GM23338 (cell line): ENCODE results near the gene TMCO4. TPM values are rescaled to one million over a fixed set of nuclear protein-coding genes. Genes with fewer than 3 reads are reported as not detected.

Source experiments
- ATAC-seq: fragments of 200-7000 bp; cut with Tn5 transposase; 3 replicates; pipeline ENCODE4 v1.9.1; 2020
- DNase-seq: peaks from one replicate; pipeline ENCODE4 v3.0.0-alpha.2; 2015; ENCODE audit warnings: low spot score
- H2AFZ ChIP-seq: fragments of 200-600 bp; sonication (generic); 2 replicates; pipeline ENCODE4 v1.8.0; 2016; ENCODE audit warnings: antibody characterized with exemption, mild to moderate bottlenecking, moderate library complexity
- H3F3A ChIP-seq: fragments of 200-600 bp; sonication (generic); replicated peaks from 2 replicates; pipeline ENCODE4 v1.8.0; 2017; ENCODE audit warnings: antibody characterized with exemption, mixed run types, low read depth
- H3K27ac ChIP-seq: fragments of 200-600 bp; sonication (generic); 2 replicates; pipeline ENCODE4 v1.6.1; 2016; ENCODE audit warnings: low read depth
- H3K27me3 ChIP-seq: fragments of 200-600 bp; sonication (generic); 2 replicates; pipeline ENCODE4 v1.8.0; 2016; ENCODE audit warnings: mild to moderate bottlenecking, mixed run types, moderate library complexity; ENCODE audit not compliant: insufficient read depth
- H3K36me3 ChIP-seq: fragments of 200-600 bp; sonication (generic); 2 replicates; pipeline ENCODE4 v1.8.0; 2016; ENCODE audit warnings: mild to moderate bottlenecking; ENCODE audit not compliant: insufficient read depth
- H3K4me1 ChIP-seq: fragments of 200-600 bp; sonication (generic); 2 replicates; pipeline ENCODE4 v1.8.0; 2016; ENCODE audit warnings: mild to moderate bottlenecking, moderate library complexity; ENCODE audit not compliant: insufficient read depth
- H3K4me2 ChIP-seq: fragments of 200-600 bp; sonication (generic); 2 replicates; pipeline ENCODE4 v1.7.1; 2017; ENCODE audit warnings: mixed run types
- H3K4me3 ChIP-seq: fragments of 200-600 bp; sonication (generic); 2 replicates; pipeline ENCODE4 v1.6.1; 2016; ENCODE audit warnings: mixed run types
- H3K79me2 ChIP-seq: fragments of 200-600 bp; sonication (generic); replicated peaks from 2 replicates; pipeline ENCODE4 v1.8.0; 2017; ENCODE audit warnings: mild to moderate bottlenecking; ENCODE audit not compliant: insufficient read depth
- H3K9me2 ChIP-seq: fragments of 200-600 bp; sonication (generic); 2 replicates; pipeline ENCODE4 v1.8.0; 2017; ENCODE audit not compliant: insufficient read depth
- H4K20me1 ChIP-seq: fragments of 200-600 bp; sonication (generic); replicated peaks from 2 replicates; pipeline ENCODE4 v1.8.0; 2017; ENCODE audit warnings: mild to moderate bottlenecking; ENCODE audit not compliant: insufficient read depth
- H3K27ac Mint-ChIP-seq: 2 replicates; pipeline ENCODE4 v1.8.0; 2020; ENCODE audit warnings: inconsistent platforms, mild to moderate bottlenecking, moderate library complexity, mixed read lengths
- H3K27me3 Mint-ChIP-seq: 3 replicates; pipeline ENCODE4 v1.8.0; 2022; ENCODE audit warnings: low read depth, mild to moderate bottlenecking, moderate library complexity, mixed read lengths, inconsistent platforms; ENCODE audit not compliant: insufficient read depth, poor library complexity
- H3K36me3 Mint-ChIP-seq: 3 replicates; pipeline ENCODE4 v1.8.0; 2021; ENCODE audit warnings: low read depth, mild to moderate bottlenecking, inconsistent platforms, moderate library complexity, mixed read lengths
- H3K4me1 Mint-ChIP-seq: 3 replicates; pipeline ENCODE4 v1.8.0; 2020; ENCODE audit warnings: mild to moderate bottlenecking, inconsistent platforms, mixed read lengths
- H3K4me3 Mint-ChIP-seq: 3 replicates; pipeline ENCODE4 v1.8.0; 2021; ENCODE audit warnings: moderate library complexity, mild to moderate bottlenecking, inconsistent platforms, mixed read lengths
- H3K9me3 Mint-ChIP-seq: 3 replicates; pipeline ENCODE4 v1.8.0; 2020; ENCODE audit warnings: moderate library complexity, mild to moderate bottlenecking, inconsistent platforms, mixed read lengths
- CREB1 ChIP-seq: fragments of 250-450 bp; sonication (Bioruptor Pico); IDR thresholded peaks from 2 replicates; pipeline ENCODE4 v1.5.0; 2020; ENCODE audit warnings: low read depth, mild to moderate bottlenecking, moderate library complexity
- EZH2 ChIP-seq: fragments of 200-600 bp; sonication (generic); IDR thresholded peaks from one replicate; pipeline ENCODE4 v1.8.0; 2017; ENCODE audit warnings: antibody characterized with exemption, mild to moderate bottlenecking, low read depth; ENCODE audit not compliant: unreplicated experiment
- EZH2phosphoT487 ChIP-seq: fragments of 200-600 bp; sonication (generic); IDR thresholded peaks from one replicate; pipeline ENCODE4 v1.8.1; 2018; ENCODE audit warnings: antibody characterized with exemption; ENCODE audit not compliant: unreplicated experiment
- JUNB ChIP-seq: IDR thresholded peaks from one replicate; pipeline ENCODE4 v1.6.1; 2016; ENCODE audit warnings: antibody characterized with exemption; ENCODE audit not compliant: unreplicated experiment
- NANOG ChIP-seq: IDR thresholded peaks from 2 replicates; pipeline ENCODE4 v1.6.1; 2016; ENCODE audit warnings: antibody characterized with exemption, borderline replicate concordance
- STAT1 ChIP-seq: IDR thresholded peaks from one replicate; pipeline ENCODE4 v1.6.1; 2016; ENCODE audit warnings: antibody characterized with exemption; ENCODE audit not compliant: unreplicated experiment
- ZNF114 ChIP-seq: fragments of 250-450 bp; sonication (Bioruptor Pico); IDR thresholded peaks from 2 replicates; pipeline ENCODE4 v1.5.0; 2020; ENCODE audit warnings: mild to moderate bottlenecking, moderate library complexity
- ZNF462 ChIP-seq: fragments of 250-450 bp; sonication (Bioruptor Pico); IDR thresholded peaks from 2 replicates; pipeline ENCODE4 v1.5.0; 2020; ENCODE audit warnings: mild to moderate bottlenecking, moderate library complexity
- polyA plus RNA-seq: library from polyadenylated mRNA; unstranded; fragments of >200 nt; fragmentation: Nextera tagmentation; extraction: Ambion mirVana; gene quantifications from 2 replicates; pipeline ENCODE4 v1.2.1, GENCODE V29; 2016
- total RNA-seq: library from RNA; depleted of rRNA; stranded (reverse); fragments of >200 nt; shearing (Covaris generic); gene quantifications from 2 replicates; pipeline ENCODE4 v1.2.3, GENCODE V29; 2014
- TF ChIP-seq, protein P1 (sequence below): IDR thresholded peaks from 2 replicates; pipeline ENCODE4 v1.6.1; 2016; ENCODE audit warnings: antibody characterized with exemption

The TMCO4 gene
- total and polyA plus RNA-seq, 2 experiments from 2014 or later, result 2.6 to 6.9 TPM

DNA sequence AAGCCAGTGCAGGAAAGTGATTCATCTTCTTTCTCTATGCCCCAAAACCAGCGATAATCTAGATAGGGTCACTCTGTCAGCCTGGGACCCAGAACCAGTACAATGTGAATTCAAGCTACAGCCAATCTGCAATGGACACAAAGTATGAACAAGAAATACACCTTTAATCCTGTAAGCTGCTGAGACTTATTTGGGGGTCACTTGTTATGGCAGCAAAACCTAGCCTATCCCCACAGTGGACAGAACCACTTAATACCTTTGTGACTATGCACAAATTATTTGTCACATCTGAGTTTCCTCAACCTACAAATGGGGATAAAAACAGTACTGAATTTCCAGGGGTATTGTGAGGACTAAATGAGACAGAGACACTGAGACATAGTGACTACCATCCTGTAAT lies 50.0 kb downstream of the TMCO4 start (continued):
- TF ChIP-seq ZNF462 (CRISPR knock-in tag) (no peak), EZH2phosphoT487 (no peak)

GRCh38 chr1:19747761-19748160 lies 52.0 kb downstream of the TMCO4 start:
- H3K4me1 ChIP-seq, result no peaks in the 10 kb centered on the region
- DNase-seq (no peak), ATAC-seq (no peak)
- peaks cover 11% of the 10 kb centered on the region for H3K27me3 Mint-ChIP-seq
- no peaks in the 10 kb centered on the region for H3F3A ChIP-seq
- no peak overlapping the region for H2AFZ ChIP-seq
- H4K20me1 ChIP-seq, result no peaks in the 10 kb centered on the region
- H3K4me1 Mint-ChIP-seq, result no peaks in the 10 kb centered on the region
- H3K36me3 ChIP-seq, result no peaks in the 10 kb centered on the region
- H3K27ac Mint-ChIP-seq, result no peak overlapping the region
- H3K27ac ChIP-seq, result no peak overlapping the region
- no peaks in the 10 kb centered on the region for H3K27me3 ChIP-seq
- H3K4me3 Mint-ChIP-seq, result no peak overlapping the region
- H3K36me3 Mint-ChIP-seq, result no peaks in the 10 kb centered on the region
- no peak for TF ChIP-seq JUNB
- H3K4me3 ChIP-seq, result no peak overlapping the region
- H3K79me2 ChIP-seq, result no peaks in the 10 kb centered on the region
- H3K4me2 ChIP-seq, result no peak overlapping the region
- H3K9me2 ChIP-seq, result no peaks in the 10 kb centered on the region
- H3K9me3 Mint-ChIP-seq, result no peaks in the 10 kb centered on the region

GRCh38 chr1:19744886-19745285 lies 54.8 kb downstream of the TMCO4 start:
- no peak overlapping the region for H3K4me2 ChIP-seq
- H3K9me2 ChIP-seq, result no peaks in the 10 kb centered on the region
- H3K36me3 Mint-ChIP-seq, result no peaks in the 10 kb centered on the region
- H3F3A ChIP-seq, result no peaks in the 10 kb centered on the region
- H3K4me1 ChIP-seq, result no peaks in the 10 kb centered on the region
- no peaks in the 10 kb centered on the region for H3K9me3 Mint-ChIP-seq
- H3K36me3 ChIP-seq, result no peaks in the 10 kb centered on the region
- H3K4me1 Mint-ChIP-seq, result no peaks in the 10 kb centered on the region
- no peak for ATAC-seq
- no peak overlapping the region for H3K27ac Mint-ChIP-seq
- DNase-seq, result no peak
- H3K27me3 Mint-ChIP-seq, result peaks cover 14% of the 10 kb centered on the region
- H2AFZ ChIP-seq, result no peak overlapping the region
- no peak overlapping the region for H3K4me3 ChIP-seq
- no peaks in the 10 kb centered on the region for H3K27me3 ChIP-seq
- no peaks in the 10 kb centered on the region for H3K79me2 ChIP-seq
- no peak overlapping the region for H3K27ac ChIP-seq
- no peaks in the 10 kb centered on the region for H4K20me1 ChIP-seq
- H3K4me3 Mint-ChIP-seq, result no peak overlapping the region
- TF ChIP-seq ZNF114 (CRISPR knock-in tag), result no peak
- TF ChIP-seq, protein P1, sequence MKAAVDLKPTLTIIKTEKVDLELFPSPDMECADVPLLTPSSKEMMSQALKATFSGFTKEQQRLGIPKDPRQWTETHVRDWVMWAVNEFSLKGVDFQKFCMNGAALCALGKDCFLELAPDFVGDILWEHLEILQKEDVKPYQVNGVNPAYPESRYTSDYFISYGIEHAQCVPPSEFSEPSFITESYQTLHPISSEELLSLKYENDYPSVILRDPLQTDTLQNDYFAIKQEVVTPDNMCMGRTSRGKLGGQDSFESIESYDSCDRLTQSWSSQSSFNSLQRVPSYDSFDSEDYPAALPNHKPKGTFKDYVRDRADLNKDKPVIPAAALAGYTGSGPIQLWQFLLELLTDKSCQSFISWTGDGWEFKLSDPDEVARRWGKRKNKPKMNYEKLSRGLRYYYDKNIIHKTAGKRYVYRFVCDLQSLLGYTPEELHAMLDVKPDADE, result no peak
- no peak for TF ChIP-seq STAT1
- TF ChIP-seq CREB1 (CRISPR knock-in tag), result no peak
- TF ChIP-seq EZH2, result no peak
- no peak for TF ChIP-seq NANOG
